Measurements from ENCODE around the gene METTL15. TPM values are rescaled to one million over a fixed set of nuclear protein-coding genes. Genes with fewer than 3 reads are reported as not detected.

Gene METTL15
- total RNA-seq, 2 donors from 2014 or later = 17.1 to 20.4 TPM

GRCh38 chr11:28104984-28105383, 3.2 kb upstream of the METTL15 start:
- Mint-ChIP-seq H3K27ac (no peak overlapping the region), H3K27me3 (ENCODE audit: insufficient read depth) (no peaks in the 10 kb centered on the region), H3K4me3 (no peak overlapping the region), H3K36me3 (ENCODE audit: low read depth) (no peaks in the 10 kb centered on the region), H3K9me3 (no peaks in the 10 kb centered on the region), H3K4me1 (peaks cover 24% of the 10 kb centered on the region)
- WGBS, 2 experiments (ENCODE audit: insufficient coverage in 1 of 2, insufficient read length in 1 of 2) = 76% methylated on average over 2 of the region's 2 CpGs; no CpG with 5 or more reads in 1 of the 2 experiments
- Histone ChIP-seq H3K4me1 (ENCODE audit: control insufficient read depth, insufficient read depth, low read length) (peaks cover 4% of the 10 kb centered on the region), H3K27me3 (ENCODE audit: control insufficient read depth, insufficient read depth, low read length, poor library complexity, severe bottlenecking) (no peaks in the 10 kb centered on the region), H3K36me3 (ENCODE audit: control insufficient read depth, insufficient read depth, low read length) (no peaks in the 10 kb centered on the region), H3K9ac (ENCODE audit: extremely low read depth, low read length, poor library complexity, severe bottlenecking) (no peak overlapping the region), H3K4me3 (ENCODE audit: low read length) (no peak overlapping the region), H3K9me3 (ENCODE audit: control insufficient read depth, low read length) (no peaks in the 10 kb centered on the region), H3K27ac (ENCODE audit: low read depth, low read length) (no peak overlapping the region)
- DNase-seq = no peak
- TF ChIP-seq, protein P1, sequence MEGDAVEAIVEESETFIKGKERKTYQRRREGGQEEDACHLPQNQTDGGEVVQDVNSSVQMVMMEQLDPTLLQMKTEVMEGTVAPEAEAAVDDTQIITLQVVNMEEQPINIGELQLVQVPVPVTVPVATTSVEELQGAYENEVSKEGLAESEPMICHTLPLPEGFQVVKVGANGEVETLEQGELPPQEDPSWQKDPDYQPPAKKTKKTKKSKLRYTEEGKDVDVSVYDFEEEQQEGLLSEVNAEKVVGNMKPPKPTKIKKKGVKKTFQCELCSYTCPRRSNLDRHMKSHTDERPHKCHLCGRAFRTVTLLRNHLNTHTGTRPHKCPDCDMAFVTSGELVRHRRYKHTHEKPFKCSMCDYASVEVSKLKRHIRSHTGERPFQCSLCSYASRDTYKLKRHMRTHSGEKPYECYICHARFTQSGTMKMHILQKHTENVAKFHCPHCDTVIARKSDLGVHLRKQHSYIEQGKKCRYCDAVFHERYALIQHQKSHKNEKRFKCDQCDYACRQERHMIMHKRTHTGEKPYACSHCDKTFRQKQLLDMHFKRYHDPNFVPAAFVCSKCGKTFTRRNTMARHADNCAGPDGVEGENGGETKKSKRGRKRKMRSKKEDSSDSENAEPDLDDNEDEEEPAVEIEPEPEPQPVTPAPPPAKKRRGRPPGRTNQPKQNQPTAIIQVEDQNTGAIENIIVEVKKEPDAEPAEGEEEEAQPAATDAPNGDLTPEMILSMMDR (conservative IDR thresholded peaks at IDR 0.05) = no peak

- Mint-ChIP-seq H3K4me1 (peaks cover 24% of the 10 kb centered on the region), H3K9me3 (no peaks in the 10 kb centered on the region), H3K4me3 (peak overlapping the region; percentile 96), H3K27ac (no peak overlapping the region), H3K36me3 (ENCODE audit: low read depth) (no peaks in the 10 kb centered on the region), H3K27me3 (ENCODE audit: insufficient read depth) (no peaks in the 10 kb centered on the region)
- 85% methylated on average over 2 of the region's 5 CpGs; no CpG with 5 or more reads in 1 of the 2 experiments for WGBS, 2 experiments (ENCODE audit: insufficient coverage in 1 of 2, insufficient read length in 1 of 2)
- DNase-seq = no peak
- TF ChIP-seq, protein P1 (conservative IDR thresholded peaks at IDR 0.05) = no peak
- Histone ChIP-seq H3K27ac (ENCODE audit: low read depth, low read length) (no peak overlapping the region), H3K9ac (ENCODE audit: extremely low read depth, low read length, poor library complexity, severe bottlenecking) (no peak overlapping the region), H3K36me3 (ENCODE audit: control insufficient read depth, insufficient read depth, low read length) (no peaks in the 10 kb centered on the region), H3K9me3 (ENCODE audit: control insufficient read depth, low read length) (no peaks in the 10 kb centered on the region), H3K4me1 (ENCODE audit: control insufficient read depth, insufficient read depth, low read length) (peaks cover 4% of the 10 kb centered on the region), H3K4me3 (ENCODE audit: low read length) (peak overlapping the region; percentile 41), H3K27me3 (ENCODE audit: control insufficient read depth, insufficient read depth, low read length, poor library complexity, severe bottlenecking) (no peaks in the 10 kb centered on the region)
Observed at GRCh38 chr11:28105869-28106268, 2.3 kb upstream of the METTL15 start.

GRCh38 chr11:28106353-28107043, 1.7 kb upstream of the METTL15 start:
- TF ChIP-seq, protein P1 (conservative IDR thresholded peaks at IDR 0.05) = no peak
- 86 to 95% methylated on average over 6 to 12 of the region's 14 CpGs for WGBS, 2 experiments (ENCODE audit: insufficient coverage in 1 of 2, insufficient read length in 1 of 2)
- Histone ChIP-seq H3K9me3 (ENCODE audit: control insufficient read depth, low read length) (no peaks in the 10 kb centered on the region), H3K27me3 (ENCODE audit: control insufficient read depth, insufficient read depth, low read length, poor library complexity, severe bottlenecking) (no peaks in the 10 kb centered on the region), H3K4me1 (ENCODE audit: control insufficient read depth, insufficient read depth, low read length) (peaks cover 4% of the 10 kb centered on the region), H3K4me3 (ENCODE audit: low read length) (peak overlapping the region; percentile 99), H3K27ac (ENCODE audit: low read depth, low read length) (no peak overlapping the region), H3K9ac (ENCODE audit: extremely low read depth, low read length, poor library complexity, severe bottlenecking) (no peak overlapping the region), H3K36me3 (ENCODE audit: control insufficient read depth, insufficient read depth, low read length) (no peaks in the 10 kb centered on the region)
- no peak for DNase-seq
- Mint-ChIP-seq H3K4me3 (peak overlapping the region; percentile 96), H3K4me1 (peaks cover 23% of the 10 kb centered on the region), H3K27ac (no peak overlapping the region), H3K36me3 (ENCODE audit: low read depth) (no peaks in the 10 kb centered on the region), H3K9me3 (no peaks in the 10 kb centered on the region), H3K27me3 (ENCODE audit: insufficient read depth) (no peaks in the 10 kb centered on the region)
